AG09319 (cell line): ENCODE data around the gene SORT1.

ENCODE experiments used
- DNase-seq: peaks from one replicate; pipeline ENCODE4 v3.0.0-alpha.2; 2010; ENCODE audit warnings: low read depth; ENCODE audit errors: extremely low read depth
- CTCF ChIP-seq: IDR thresholded peaks from 2 replicates; pipeline ENCODE4 v1.5.1; 2011; ENCODE audit warnings: low read depth, mild to moderate bottlenecking, inconsistent platforms, low read length, moderate library complexity

SORT1 gene

GRCh38 chr1:109300650-109301151 is 97.0 kb downstream of the SORT1 start:
- no peak for TF ChIP-seq CTCF
- DNase-seq: no peak

- TF ChIP-seq CTCF: no peak
These were observed 98.0 kb downstream of the SORT1 start for GRCh38 chr1:109299558-109300343.

GRCh38 chr1:109298666-109299557 is 98.8 kb downstream of the SORT1 start:
- no peak for TF ChIP-seq CTCF
- DNase-seq: peak; percentile 34

More at GRCh38 chr1:109299558-109300343, 98.0 kb downstream of the SORT1 start:
- DNase-seq: no peak

GRCh38 chr1:109296782-109297181 is 100.9 kb downstream of the SORT1 start:
- DNase-seq: no peak
- no peak for TF ChIP-seq CTCF

GRCh38 chr1:109295712-109296415 is 101.9 kb downstream of the SORT1 start:
- TF ChIP-seq CTCF: no peak
- no peak for DNase-seq

- DNase-seq: no peak
- no peak for TF ChIP-seq CTCF
These were observed 103.2 kb downstream of the SORT1 start for GRCh38 chr1:109294481-109294880.
